ENCODE measurements around the gene GON7.

- TF ChIP-seq REST (IDR thresholded peaks at IDR 0.05; ENCODE audit: insufficient read depth in 1 of 2, low read depth in 2 of 2, low read length in 2 of 2), result no peak
- no peak for TF ChIP-seq SIN3A (IDR thresholded peaks at IDR 0.05; ENCODE audit: borderline replicate concordance, insufficient read depth, low read length)
- no peak for TF ChIP-seq POLR2AphosphoS5 (IDR thresholded peaks at IDR 0.05; ENCODE audit: low read depth, low read length)
- no peak for TF ChIP-seq TAF1 (IDR thresholded peaks at IDR 0.05; ENCODE audit: borderline replicate concordance, insufficient read depth, low read length)
Measured at GRCh38 chr14:93173943-93174395, 32.9 kb downstream of the GON7 start.
